C4-2B (cell line): ENCODE measurements around the gene TPM4.

Experiments used
- CTCF ChIP-seq: fragments of 450-650 bp; conservative IDR thresholded peaks from 2 replicates; pipeline ENCODE4 v1.5.1; 2017; ENCODE audit warnings: mild to moderate bottlenecking
- ZFX ChIP-seq: fragments of 450-650 bp; IDR thresholded peaks from 2 replicates; pipeline ENCODE4 v1.6.1; 2017

GRCh38 chr19:16094360-16095070 lies 18.2 kb downstream of the TPM4 start:
- TF ChIP-seq CTCF (no peak), ZFX (no peak)
